K562 (cell line): ENCODE data around the gene HS2ST1. TPM values are rescaled to one million over a fixed set of nuclear protein-coding genes. Genes with fewer than 3 reads are reported as not detected.

ENCODE experiments used
- ATAC-seq: fragments of 200-7000 bp; cut with Tn5 transposase; 3 replicates; pipeline ENCODE4 v1.9.1; 2020; ENCODE audit warnings: moderate library complexity
- BruUV-seq: library from RNA; stranded (reverse); fragments of 400-500 nt; replicated peaks from 2 replicates; lab custom pipeline; 2021; lab: Mats Ljungman, UMichigan
- CTCF ChIA-PET: fragments of 300-600 bp; formaldehyde crosslinking; extraction: SDS; loops from one replicate; lab custom pipeline; 2021; ENCODE audit warnings: low intra/inter-chr PET ratio; lab: Yijun Ruan, JAX
- POLR2A ChIA-PET: fragments of 300-600, 350-650 bp; sonication (Branson Sonifier 250); formaldehyde crosslinking; extraction: SDS; loops from one replicate; lab custom pipeline; 2021; ENCODE audit warnings: antibody characterized with exemption, inconsistent platforms; lab: Yijun Ruan, JAX
- DNase-seq, 4 experiments: peaks; one replicate each; pipeline versions ENCODE4 v3.0.0 to v3.0.0-alpha.2; 2011 to 2018; ENCODE audit warnings: low spot score in 3 of 4, mixed read lengths in 3 of 4; ENCODE audit errors: extremely low read depth in 1 of 4
- FAIRE-seq: peaks from 2 replicates; lab custom pipeline; 2011; peaks lifted over from hg19 to GRCh38; lab: Jason Lieb, UNC
- H2AFZ ChIP-seq: 2 replicates; pipeline ENCODE4 v1.6.0; 2011; ENCODE audit warnings: low read depth, low read length, control low read depth, inconsistent platforms
- H3K27ac ChIP-seq: fragments of 200-600 bp; 3 replicates; pipeline ENCODE4 v1.8.0; 2011; ENCODE audit warnings: low read depth, mild to moderate bottlenecking, control low read depth, inconsistent platforms, low read length, moderate library complexity, mixed read lengths; ENCODE audit errors: extremely low read depth
- H3K27me3 ChIP-seq, 2 experiments: fragments of 300-600 bp in 1 of 2; 2 replicates in 1 of 2; 3 replicates in 1 of 2; pipeline versions ENCODE4 v1.6.0 to v1.8.0; 2011; ENCODE audit warnings: inconsistent platforms in 2 of 2, low read length in 2 of 2, mild to moderate bottlenecking in 1 of 2, mixed read lengths in 1 of 2, moderate library complexity in 1 of 2; ENCODE audit not compliant: control insufficient read depth in 2 of 2, insufficient read depth in 2 of 2
- H3K36me3 ChIP-seq: fragments of 300-600 bp; 3 replicates; pipeline ENCODE4 v1.8.0; 2011; ENCODE audit warnings: mild to moderate bottlenecking, low read length, inconsistent platforms; ENCODE audit not compliant: control insufficient read depth, insufficient read depth
- H3K4me1 ChIP-seq, 2 experiments: fragments of 200-600 bp in 1 of 2; replicated peaks in 1 of 2; 2 replicates in 1 of 2; 3 replicates in 1 of 2; pipeline versions ENCODE4 v1.5.1 to v1.8.0; 2011; ENCODE audit warnings: inconsistent platforms in 2 of 2, low read length in 2 of 2, mild to moderate bottlenecking in 1 of 2, mixed read lengths in 1 of 2, moderate library complexity in 1 of 2; ENCODE audit not compliant: control insufficient read depth in 2 of 2, insufficient read depth in 2 of 2
- H3K4me2 ChIP-seq: 2 replicates; pipeline ENCODE4 v1.6.1; 2011; ENCODE audit warnings: low read length, control low read depth, inconsistent platforms, mixed read lengths; ENCODE audit not compliant: insufficient read depth
- H3K4me3 ChIP-seq: fragments of 200-600 bp; sonication (generic), shearing (Covaris generic); 2 replicates; pipeline ENCODE4 v1.5.1; 2016; ENCODE audit warnings: control low read depth, inconsistent platforms
- H3K79me2 ChIP-seq: fragments of 200-600 bp; 3 replicates; pipeline ENCODE4 v1.8.0; 2011; ENCODE audit warnings: low read length, inconsistent platforms; ENCODE audit not compliant: control insufficient read depth, insufficient read depth
- H3K9ac ChIP-seq, 2 experiments: 2 replicates each; pipeline versions ENCODE4 v1.6.0 to v1.6.1; 2011; ENCODE audit warnings: low read depth in 2 of 2, low read length in 2 of 2, control low read depth in 1 of 2, inconsistent platforms in 1 of 2, mild to moderate bottlenecking in 1 of 2, mixed read lengths in 1 of 2; ENCODE audit not compliant: insufficient read depth in 1 of 2
- H3K9me1 ChIP-seq: one replicate; pipeline ENCODE4 v1.6.0; 2011; ENCODE audit warnings: inconsistent platforms, mild to moderate bottlenecking, low read length, moderate library complexity; ENCODE audit not compliant: control insufficient read depth, insufficient read depth
- H3K9me3 ChIP-seq: replicated peaks from 2 replicates; pipeline ENCODE4 v1.5.1; 2011; ENCODE audit warnings: low read depth, low read length, inconsistent platforms; ENCODE audit not compliant: control insufficient read depth, insufficient read depth
- H4K20me1 ChIP-seq: replicated peaks from 2 replicates; pipeline ENCODE4 v1.6.1; 2011; ENCODE audit warnings: low read length, inconsistent platforms, mixed read lengths; ENCODE audit not compliant: control insufficient read depth, insufficient read depth
- CBFA2T3 ChIP-seq: fragments of 450-650 bp; IDR thresholded peaks from 2 replicates; pipeline ENCODE4 v1.6.1; 2017
- CHD2 ChIP-seq: IDR thresholded peaks from 2 replicates; pipeline ENCODE4 v1.6.1; 2011; ENCODE audit warnings: low read depth, low read length
- HDAC3 ChIP-seq: fragments of 450-650 bp; IDR thresholded peaks from 2 replicates; pipeline ENCODE4 v1.6.1; 2018; ENCODE audit warnings: borderline replicate concordance, mild to moderate bottlenecking, moderate library complexity; ENCODE audit not compliant: partially characterized antibody
- KAT8 ChIP-seq: fragments of 450-650 bp; IDR thresholded peaks from 2 replicates; pipeline ENCODE4 v1.6.1; 2016; ENCODE audit warnings: low read depth, mild to moderate bottlenecking
- MTA2 ChIP-seq: fragments of 450-650 bp; IDR thresholded peaks from 2 replicates; pipeline ENCODE4 v1.6.1; 2016; ENCODE audit warnings: low read depth
- NFXL1 ChIP-seq: fragments of 450-650 bp; formaldehyde crosslinking; IDR thresholded peaks from 2 replicates; pipeline ENCODE4 v1.4.0; 2021; ENCODE audit warnings: mild to moderate bottlenecking
- PTTG1 ChIP-seq: fragments of 450-650 bp; IDR thresholded peaks from 2 replicates; pipeline ENCODE4 v1.6.1; 2016; ENCODE audit warnings: low read depth, mild to moderate bottlenecking, missing genetic modification characterization, missing compliant biosample characterization
- RAD21 ChIP-seq, 2 experiments: fragments of 250-450 bp in 1 of 2; fragments of 450-650 bp in 1 of 2; sonication (Bioruptor Pico) in 1 of 2; formaldehyde crosslinking in 1 of 2; IDR thresholded peaks in 1 of 2; conservative IDR thresholded peaks in 1 of 2; 2 replicates each; pipeline versions ENCODE4 v1.4.0 to v1.8.0; 2020 to 2022; ENCODE audit warnings: mild to moderate bottlenecking in 2 of 2, moderate library complexity in 1 of 2
- RBM22 ChIP-seq: fragments of 200-400 bp; formaldehyde crosslinking; IDR thresholded peaks from 2 replicates; pipeline ENCODE4 v1.6.1; 2018; ENCODE audit warnings: low read length, low read depth; ENCODE audit not compliant: poor library complexity, severe bottlenecking
- SMARCA4 ChIP-seq: fragments of 450-650 bp; IDR thresholded peaks from 2 replicates; pipeline ENCODE4 v1.6.1; 2016
- SMARCE1 ChIP-seq: fragments of 450-650 bp; IDR thresholded peaks from 2 replicates; pipeline ENCODE4 v1.7.1; 2016; ENCODE audit warnings: mild to moderate bottlenecking
- TRIM24 ChIP-seq, 2 experiments: fragments of 450-650 bp; IDR thresholded peaks; 2 replicates each; pipeline ENCODE4 v1.6.1; 2016
- ZNF609 ChIP-seq: sonication (generic); formaldehyde crosslinking; IDR thresholded peaks from 2 replicates; pipeline ENCODE4 v1.8.1; 2023; ENCODE audit warnings: missing genetic modification reagents, mild to moderate bottlenecking, borderline replicate concordance
- WGBS: fragments of 100-300 bp; shearing (Covaris generic); methylation state at CpG from one replicate; pipeline ENCODE4 v1.1.6; 2016; ENCODE audit warnings: low coverage, mixed read lengths; ENCODE audit not compliant: insufficient coverage; ENCODE audit errors: missing lambda C conversion rate; 5-methylcytosine and 5-hydroxymethylcytosine counted together
- in situ Hi-C: fragments of 300-500 bp; cut with MboI; formaldehyde crosslinking; loops from 4 replicates; pipeline ENCODE4 v1.15.0; 2018; ENCODE audit warnings: inconsistent platforms, mixed read lengths
- intact Hi-C: fragments of 100-400 bp; cut with micrococcal nuclease; formaldehyde crosslinking; loops from 2 replicates; pipeline ENCODE4 v1.14.2; 2022
- polyA plus RNA-seq, 8 experiments: library from polyadenylated mRNA; depleted of rRNA in 4 of 8; stranded (reverse) in 5 of 8; unstranded in 3 of 8; fragments of >200 nt; fragmentation: Nextera tagmentation in 2 of 8; fragmentation: Illumina TruSeq in 1 of 8; extraction: Ambion mirVana in 2 of 8; extraction: Trizol in 1 of 8; gene quantifications; 2 replicates each; pipeline versions ENCODE4 v1.2.1 to v1.2.3, GENCODE V29; 2011 to 2014; ENCODE audit warnings: inconsistent platforms in 1 of 8, missing spikeins in 1 of 8
- total RNA-seq, 7 experiments: library from RNA; depleted of rRNA in 6 of 7; stranded (reverse); fragments of >200 nt in 6 of 7; fragmentation: Illumina TruSeq in 2 of 7; extraction: Trizol in 2 of 7; gene quantifications; 2 replicates each; pipeline versions ENCODE4 v1.2.1 to v1.2.3, GENCODE V29; 2011 to 2021; ENCODE audit warnings: low replicate concordance in 1 of 7

Gene HS2ST1
- total and polyA plus RNA-seq, 9 of the 15 experiments (the other 6 are each of a cell fraction or from before 2014, with no cell fraction given) = 7.7 to 43.3 (median 25.8) TPM

DNA sequence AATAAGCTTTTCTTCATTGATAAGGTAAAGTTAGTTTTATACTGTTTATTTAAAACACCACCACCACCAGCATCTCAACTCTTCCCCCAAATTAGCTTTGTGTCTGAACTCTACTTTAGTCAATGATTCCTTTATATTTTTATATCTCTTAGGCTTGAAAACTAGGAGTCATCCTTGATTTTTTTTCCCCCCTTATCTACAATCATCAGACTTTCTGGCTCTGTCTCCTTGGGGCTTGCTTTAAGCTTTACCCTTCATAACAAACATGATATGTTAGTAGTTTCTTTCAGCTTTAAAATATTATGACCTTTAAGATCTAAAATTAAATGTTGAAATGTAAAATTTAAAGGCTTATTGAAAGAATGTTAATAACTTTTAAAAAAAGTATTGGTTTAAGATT is 28.3 kb downstream of the HS2ST1 start (continued):
- no peak for TF ChIP-seq TRIM24 (IDR thresholded peaks at IDR 0.05)
- no peak for TF ChIP-seq RBM22
- TF ChIP-seq HDAC3 = no peak
- 0 out of 2 replicates have a peak, but pooled peaks have one; percentile 14 for TF ChIP-seq MTA2
- TF ChIP-seq SMARCE1 = 0 out of 2 replicates have a peak, but pooled peaks have one; percentile 39
- no peak for TF ChIP-seq NFXL1
- TF ChIP-seq CBFA2T3 = peak; percentile 46
- no peak for TF ChIP-seq CHD2
- TF ChIP-seq SMARCA4 = peak; percentile 55; the same call in 1 of the 2 replicates
- TF ChIP-seq PTTG1 (tag) = no peak

- intact Hi-C loops (no loop called here), in situ Hi-C loops (no loop called here)
- Histone ChIP-seq H3K4me2 (no peak overlapping the region), H3K79me2 (peaks cover 99% of the 10 kb centered on the region), H3K9me3 (no peaks in the 10 kb centered on the region; the same call in 1 of the 2 replicates), H3K27me3 (no peaks in the 10 kb centered on the region), H3K4me1 (peaks cover 3 to 36% of the 10 kb centered on the region in 2 experiments; a peak in 4 of 5 replicates), H2AFZ (no peak overlapping the region), H3K9ac (no peak overlapping the region), H3K27ac (no peak overlapping the region), H3K9me1 (no peaks in the 10 kb centered on the region), H4K20me1 (no peaks in the 10 kb centered on the region; the same call in 1 of the 2 replicates), H3K36me3 (no peaks in the 10 kb centered on the region), H3K4me3 (no peak overlapping the region)
- BruUV-seq = no TSS peak
- ChIA-PET CTCF (no interaction called here), POLR2A (no interaction called here)
- DNase-seq (no peak), FAIRE-seq (no peak), ATAC-seq (peak; percentile 48)
- whole genome bisulfite sequencing = 78% methylated on average over 5 of the region's 5 CpGs
- TF ChIP-seq ZNF609 (no peak), KAT8 (no peak), RAD21 (CRISPR knock-in tag; conservative IDR thresholded peaks at IDR 0.05 in 1 of 2, IDR thresholded peaks at IDR 0.05 in 1 of 2) (no peak)
These were observed 33.8 kb downstream of the HS2ST1 start for GRCh38 chr1:86948212-86948611.
